Loucy (cell line): ENCODE results near the gene PRSS57.
A peak's percentile ranks its signal among the peaks of the same experiment; 100 is the strongest.

Source experiments
- H2AFZ ChIP-seq: fragments of 200-600 bp; sonication (generic); 2 replicates; pipeline ENCODE4 v1.6.0; 2016; ENCODE audit warnings: antibody characterized with exemption, mild to moderate bottlenecking, low read length, moderate library complexity
- H3F3A ChIP-seq: fragments of 200-600 bp; 2 replicates; pipeline ENCODE4 v1.6.0; 2016; ENCODE audit warnings: antibody characterized with exemption, low read depth, mild to moderate bottlenecking
- H3K27me3 ChIP-seq: fragments of 200-600 bp; sonication (generic); 2 replicates; pipeline ENCODE4 v1.6.1; 2014; ENCODE audit warnings: low read length, mild to moderate bottlenecking; ENCODE audit not compliant: insufficient read depth, poor library complexity, severe bottlenecking
- H3K36me3 ChIP-seq: fragments of 200-600 bp; sonication (generic); 2 replicates; pipeline ENCODE4 v1.6.1; 2016; ENCODE audit warnings: low read length; ENCODE audit not compliant: insufficient read depth
- H3K4me1 ChIP-seq: fragments of 200-600 bp; sonication (generic); 2 replicates; pipeline ENCODE4 v1.5.1; 2014; ENCODE audit warnings: low read length, mild to moderate bottlenecking; ENCODE audit not compliant: insufficient read depth, poor library complexity, severe bottlenecking
- H3K4me2 ChIP-seq: fragments of 200-600 bp; sonication (generic); 2 replicates; pipeline ENCODE4 v1.6.0; 2014; ENCODE audit warnings: antibody characterized with exemption, low read length, low read depth, mild to moderate bottlenecking; ENCODE audit not compliant: poor library complexity, severe bottlenecking
- H3K4me3 ChIP-seq: fragments of 200-600 bp; sonication (generic); 2 replicates; pipeline ENCODE4 v1.5.1; 2014; ENCODE audit warnings: low read length, mild to moderate bottlenecking, mixed read lengths; ENCODE audit not compliant: poor library complexity, severe bottlenecking
- H3K79me2 ChIP-seq: fragments of 200-600 bp; sonication (generic); 2 replicates; pipeline ENCODE4 v1.6.1; 2014; ENCODE audit warnings: low read length; ENCODE audit not compliant: insufficient read depth
- H3K9ac ChIP-seq: fragments of 200-600 bp; sonication (generic); 2 replicates; pipeline ENCODE4 v1.6.0; 2014; ENCODE audit warnings: mild to moderate bottlenecking, low read depth, low read length, moderate library complexity; ENCODE audit not compliant: poor library complexity, severe bottlenecking
- H3K9me2 ChIP-seq: fragments of 200-600 bp; sonication (generic); replicated peaks from 2 replicates; pipeline ENCODE4 v1.6.1; 2016; ENCODE audit warnings: low read depth, low read length, mixed read lengths
- H3K9me3 ChIP-seq: fragments of 200-600 bp; sonication (generic); 2 replicates; pipeline ENCODE4 v1.6.1; 2014; ENCODE audit warnings: mild to moderate bottlenecking, antibody characterized with exemption, low read length, low read depth; ENCODE audit not compliant: insufficient read depth
- H4K20me1 ChIP-seq: fragments of 200-600 bp; sonication (generic); 2 replicates; pipeline ENCODE4 v1.6.0; 2014; ENCODE audit warnings: antibody characterized with exemption, low read length, mild to moderate bottlenecking; ENCODE audit not compliant: insufficient read depth, poor library complexity, severe bottlenecking
- EZH2phosphoT487 ChIP-seq: fragments of 200-600 bp; IDR thresholded peaks from 2 replicates; pipeline ENCODE4 v1.6.1; 2018; ENCODE audit warnings: antibody characterized with exemption, mild to moderate bottlenecking, moderate library complexity, borderline replicate concordance
- TF ChIP-seq, protein P1 (sequence below): fragments of 200-600 bp; sonication (generic); conservative IDR thresholded peaks from 2 replicates; pipeline ENCODE4 v1.5.1; 2014; ENCODE audit warnings: mild to moderate bottlenecking, antibody characterized with exemption, low read length

PRSS57 gene

DNA sequence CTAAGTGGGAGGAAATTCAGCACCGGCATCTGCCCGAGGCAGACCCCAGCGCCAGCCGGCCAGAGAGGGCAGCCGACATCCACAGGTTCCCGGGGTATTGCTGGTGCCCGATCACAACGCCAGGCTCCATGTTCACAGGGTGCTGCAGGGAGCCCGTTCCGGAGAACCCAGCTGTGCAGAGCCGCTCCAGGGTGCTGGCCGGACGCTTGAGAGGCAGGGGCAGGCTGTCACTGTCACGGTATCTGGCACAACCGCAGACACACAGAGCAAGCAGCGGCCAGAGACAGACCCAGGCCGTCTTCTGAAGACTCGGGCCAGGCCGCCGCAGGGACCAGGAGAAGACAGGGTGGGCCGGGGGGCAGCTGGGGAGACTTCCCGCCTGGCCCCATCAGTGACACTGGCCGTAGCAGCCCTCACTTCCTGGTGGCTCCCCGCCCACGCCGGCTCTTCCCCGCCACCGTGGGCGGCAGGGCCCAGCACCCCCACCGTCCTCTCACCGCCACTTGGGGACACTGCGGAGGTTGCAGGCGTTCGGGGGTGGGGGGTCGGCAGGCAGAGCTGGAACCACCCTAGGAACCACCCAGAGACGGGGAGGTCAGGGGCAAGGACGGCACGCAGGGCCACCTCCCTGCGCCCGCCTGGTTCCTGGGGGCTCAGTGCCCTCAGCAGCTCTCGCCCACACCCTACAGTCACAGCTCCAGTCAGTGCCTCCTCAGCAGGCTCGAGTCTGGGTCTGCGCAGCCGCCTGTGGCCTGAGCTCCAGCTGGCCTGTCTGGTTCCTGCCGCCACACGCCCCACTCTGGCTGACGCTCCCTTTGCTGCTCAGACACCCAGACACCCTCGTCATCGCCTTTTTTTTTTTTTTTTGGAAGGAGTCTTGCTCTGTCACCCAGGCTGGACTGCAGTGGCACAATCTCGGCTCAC, 36.1 kb downstream of the PRSS57 start:
- Histone ChIP-seq H3K4me2 (peak overlapping the region; percentile 100), H3K36me3 (peaks cover 5% of the 10 kb centered on the region; the same call in 1 of the 2 replicates), H2AFZ (no peak overlapping the region), H3F3A (no peaks in the 10 kb centered on the region), H3K27me3 (peaks cover 7% of the 10 kb centered on the region), H4K20me1 (peaks cover 79% of the 10 kb centered on the region), H3K9ac (peak overlapping the region; percentile 91), H3K9me3 (no peaks in the 10 kb centered on the region), H3K9me2 (no peaks in the 10 kb centered on the region), H3K4me3 (no peak overlapping the region), H3K4me1 (peaks cover 18% of the 10 kb centered on the region), H3K79me2 (peaks cover 88% of the 10 kb centered on the region)
- TF ChIP-seq EZH2phosphoT487: no peak
- TF ChIP-seq, protein P1, sequence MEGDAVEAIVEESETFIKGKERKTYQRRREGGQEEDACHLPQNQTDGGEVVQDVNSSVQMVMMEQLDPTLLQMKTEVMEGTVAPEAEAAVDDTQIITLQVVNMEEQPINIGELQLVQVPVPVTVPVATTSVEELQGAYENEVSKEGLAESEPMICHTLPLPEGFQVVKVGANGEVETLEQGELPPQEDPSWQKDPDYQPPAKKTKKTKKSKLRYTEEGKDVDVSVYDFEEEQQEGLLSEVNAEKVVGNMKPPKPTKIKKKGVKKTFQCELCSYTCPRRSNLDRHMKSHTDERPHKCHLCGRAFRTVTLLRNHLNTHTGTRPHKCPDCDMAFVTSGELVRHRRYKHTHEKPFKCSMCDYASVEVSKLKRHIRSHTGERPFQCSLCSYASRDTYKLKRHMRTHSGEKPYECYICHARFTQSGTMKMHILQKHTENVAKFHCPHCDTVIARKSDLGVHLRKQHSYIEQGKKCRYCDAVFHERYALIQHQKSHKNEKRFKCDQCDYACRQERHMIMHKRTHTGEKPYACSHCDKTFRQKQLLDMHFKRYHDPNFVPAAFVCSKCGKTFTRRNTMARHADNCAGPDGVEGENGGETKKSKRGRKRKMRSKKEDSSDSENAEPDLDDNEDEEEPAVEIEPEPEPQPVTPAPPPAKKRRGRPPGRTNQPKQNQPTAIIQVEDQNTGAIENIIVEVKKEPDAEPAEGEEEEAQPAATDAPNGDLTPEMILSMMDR: no peak

DNA sequence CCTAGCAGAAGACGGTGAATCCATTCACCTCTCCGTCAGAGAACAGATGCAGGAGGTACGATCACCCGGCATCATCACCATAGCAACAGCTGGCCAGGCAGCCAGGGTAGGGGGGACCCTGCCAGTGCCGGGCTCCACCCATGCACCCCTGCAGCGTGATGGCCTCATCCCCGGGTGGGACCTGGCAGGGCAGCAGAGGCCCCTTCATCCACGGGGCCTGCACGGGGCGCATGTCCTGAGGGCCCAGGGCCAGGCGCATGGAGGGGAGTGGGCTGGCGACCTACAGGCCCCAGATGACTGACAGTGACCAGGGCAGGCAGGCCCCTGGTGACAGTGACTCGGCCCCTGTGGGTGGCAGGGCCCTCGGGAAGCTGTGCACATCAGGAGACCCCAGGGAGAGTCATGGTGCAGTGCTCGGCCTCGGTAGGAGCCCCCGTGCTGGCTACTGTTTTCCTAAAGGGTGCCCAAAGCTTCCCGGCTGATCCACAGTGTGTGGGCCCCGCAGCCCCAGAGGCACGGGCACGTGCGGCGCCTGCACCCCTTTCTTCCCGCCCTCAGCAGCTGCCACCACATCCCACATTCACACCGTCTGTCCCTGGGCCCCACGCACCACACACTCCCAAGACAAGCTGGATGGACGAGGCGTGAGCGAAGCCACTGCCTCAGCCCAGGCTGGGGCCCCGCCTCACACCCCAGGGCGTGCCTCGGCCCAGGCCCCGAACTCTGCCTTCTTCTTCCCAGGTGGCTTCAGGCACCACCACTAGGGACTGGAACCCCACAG, 37.0 kb downstream of the PRSS57 start:
- H3K36me3 ChIP-seq: peaks cover 14% of the 10 kb centered on the region; the same call in 1 of the 2 replicates
- no peaks in the 10 kb centered on the region for H3K9me2 ChIP-seq
- no peak for TF ChIP-seq EZH2phosphoT487
- TF ChIP-seq, protein P1: no peak
- H3K4me3 ChIP-seq: no peak overlapping the region
- H4K20me1 ChIP-seq: peaks cover 87% of the 10 kb centered on the region
- peaks cover 7% of the 10 kb centered on the region for H3K27me3 ChIP-seq
- H3K4me1 ChIP-seq: peaks cover 15% of the 10 kb centered on the region
- no peaks in the 10 kb centered on the region for H3K9me3 ChIP-seq
- no peak overlapping the region for H3K4me2 ChIP-seq
- H3F3A ChIP-seq: no peaks in the 10 kb centered on the region
- H3K9ac ChIP-seq: no peak overlapping the region
- peaks cover 97% of the 10 kb centered on the region for H3K79me2 ChIP-seq
- H2AFZ ChIP-seq: no peak overlapping the region

DNA sequence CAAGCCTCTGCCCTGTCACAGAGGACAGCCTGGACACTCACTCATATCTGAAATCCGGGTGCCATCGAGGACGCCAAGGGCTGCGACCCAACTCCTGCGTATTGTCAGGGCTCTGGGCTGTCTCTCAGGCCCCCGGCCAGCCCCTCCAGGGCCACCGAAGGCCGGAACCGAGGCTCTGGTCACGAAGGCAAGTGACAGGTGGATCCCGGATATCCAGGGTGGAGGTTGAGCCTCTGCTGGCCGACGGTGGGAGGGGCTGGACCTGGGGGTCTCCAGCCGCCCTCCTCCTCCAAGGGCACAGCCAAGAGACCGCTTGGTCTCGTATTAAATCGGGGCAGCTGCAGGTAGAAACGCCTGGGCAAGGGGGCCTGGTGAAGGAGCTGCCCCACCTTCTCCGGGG, 37.6 kb downstream of the PRSS57 start:
- Histone ChIP-seq H3K9me2 (no peaks in the 10 kb centered on the region), H3K4me1 (peaks cover 15% of the 10 kb centered on the region), H3K79me2 (peaks cover 100% of the 10 kb centered on the region), H3F3A (no peaks in the 10 kb centered on the region), H2AFZ (no peak overlapping the region), H3K9me3 (no peaks in the 10 kb centered on the region), H3K4me2 (no peak overlapping the region), H3K36me3 (peaks cover 20% of the 10 kb centered on the region; the same call in 1 of the 2 replicates), H3K9ac (no peak overlapping the region), H4K20me1 (peaks cover 91% of the 10 kb centered on the region), H3K4me3 (no peak overlapping the region), H3K27me3 (peaks cover 4% of the 10 kb centered on the region)
- TF ChIP-seq, protein P1: no peak
- TF ChIP-seq EZH2phosphoT487: no peak
